NCI-H748 (cell line): Measurements from ENCODE around the gene IGSF22.
A peak's percentile ranks its signal among the peaks of the same experiment; 100 is the strongest.

ENCODE experiments used
- DNase-seq: peaks from one replicate; lab custom pipeline; 2025; ENCODE audit not compliant: unreplicated experiment; lab: John Stamatoyannopoulos, UW

Gene IGSF22

GRCh38 chr11:18745251-18745650 lies 19.3 kb upstream of the IGSF22 start:
- no peak for DNase-seq

- DNase-seq = no peak
These were observed 18.0 kb upstream of the IGSF22 start for GRCh38 chr11:18743900-18744514.

- no peak for DNase-seq
These were observed 17.4 kb upstream of the IGSF22 start for GRCh38 chr11:18743365-18743764.

- DNase-seq = no peak
These were observed 15.8 kb upstream of the IGSF22 start for GRCh38 chr11:18741783-18742182.

- no peak for DNase-seq
These were observed 13.7 kb upstream of the IGSF22 start for GRCh38 chr11:18739685-18740084.

- DNase-seq = no peak
These were observed 11.7 kb upstream of the IGSF22 start for GRCh38 chr11:18737642-18738041.

GRCh38 chr11:18736590-18737148 lies 10.7 kb upstream of the IGSF22 start:
- DNase-seq = peak; percentile 16

GRCh38 chr11:18733202-18733601 lies 7.2 kb upstream of the IGSF22 start:
- DNase-seq = no peak

- peak; percentile 40 for DNase-seq
These were observed 6.2 kb upstream of the IGSF22 start for GRCh38 chr11:18731949-18732821.

GRCh38 chr11:18731441-18731840 lies 5.5 kb upstream of the IGSF22 start:
- DNase-seq = no peak

GRCh38 chr11:18730020-18730419 lies 4.0 kb upstream of the IGSF22 start:
- DNase-seq = no peak

GRCh38 chr11:18729426-18729825 lies 3.4 kb upstream of the IGSF22 start:
- DNase-seq = no peak

GRCh38 chr11:18728658-18729057 lies 2.7 kb upstream of the IGSF22 start:
- no peak for DNase-seq

- peak; percentile 47 for DNase-seq
These were observed 1.7 kb upstream of the IGSF22 start for GRCh38 chr11:18727479-18728236.

- DNase-seq = peak; percentile 94
These were observed 2.0 kb downstream of the IGSF22 start for GRCh38 chr11:18723991-18724390.

GRCh38 chr11:18722293-18722637 lies 3.7 kb downstream of the IGSF22 start:
- DNase-seq = no peak

GRCh38 chr11:18721561-18722292 lies 4.3 kb downstream of the IGSF22 start:
- DNase-seq = peak; percentile 79

- peak; percentile 89 for DNase-seq
These were observed 5.0 kb downstream of the IGSF22 start for GRCh38 chr11:18720808-18721560.

- no peak for DNase-seq
These were observed 5.7 kb downstream of the IGSF22 start for GRCh38 chr11:18720091-18720807.
